ENCODE measurements around the gene SELENOT. TPM values are rescaled to one million over a fixed set of nuclear protein-coding genes. Genes with fewer than 3 reads are reported as not detected.

SELENOT gene
- total RNA-seq, 4 donors from 2014 or later = 49.2 to 97.2 (median 75.3) TPM

DNA sequence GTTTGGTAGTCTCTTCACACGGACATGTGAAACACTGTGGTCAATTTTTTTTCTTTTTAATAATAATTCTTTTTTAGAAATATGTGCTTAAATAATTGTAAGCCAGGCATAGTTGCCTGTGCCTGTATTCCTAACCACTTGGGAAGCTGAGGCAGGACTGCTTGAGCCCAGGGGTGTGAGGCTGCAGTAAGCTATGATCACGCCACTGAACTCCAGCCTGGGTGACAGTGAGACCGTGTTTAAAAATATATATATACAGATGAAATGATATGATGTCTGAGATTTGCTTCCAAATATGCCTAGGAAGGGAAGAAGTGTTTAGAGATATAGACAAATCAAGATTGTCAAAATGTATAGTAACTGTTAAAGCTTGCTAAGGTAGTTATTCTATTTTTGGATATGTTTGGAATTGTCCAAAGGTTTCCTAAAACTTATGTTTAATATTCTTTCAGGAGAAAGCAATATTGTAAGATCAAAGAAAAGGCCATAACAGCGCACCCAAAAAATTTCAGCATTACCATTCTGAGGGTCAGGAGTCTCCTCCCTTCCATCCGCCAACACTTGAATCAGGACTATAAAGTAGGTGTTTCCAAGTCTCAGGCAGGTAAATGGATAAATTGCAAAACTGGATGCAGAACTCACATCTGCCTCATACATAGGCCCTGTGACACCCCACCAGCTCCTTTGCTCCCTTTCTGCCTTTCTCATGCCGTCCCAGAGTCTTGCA, 532 bp upstream of the SELENOT start:
- Histone ChIP-seq H3K27ac (peak overlapping the region; percentile 95), H3K36me3 (no peaks in the 10 kb centered on the region), H3K9me3 (no peaks in the 10 kb centered on the region), H3K4me1 (peaks cover 33% of the 10 kb centered on the region), H3K27me3 (no peaks in the 10 kb centered on the region), H3K4me3 (peak overlapping the region; percentile 72)
- WGBS = 23% methylated on average over 6 of the region's 6 CpGs
- DNase-seq (ENCODE audit: low spot score in 2 of 2) = no peak
- TF ChIP-seq, protein P1, sequence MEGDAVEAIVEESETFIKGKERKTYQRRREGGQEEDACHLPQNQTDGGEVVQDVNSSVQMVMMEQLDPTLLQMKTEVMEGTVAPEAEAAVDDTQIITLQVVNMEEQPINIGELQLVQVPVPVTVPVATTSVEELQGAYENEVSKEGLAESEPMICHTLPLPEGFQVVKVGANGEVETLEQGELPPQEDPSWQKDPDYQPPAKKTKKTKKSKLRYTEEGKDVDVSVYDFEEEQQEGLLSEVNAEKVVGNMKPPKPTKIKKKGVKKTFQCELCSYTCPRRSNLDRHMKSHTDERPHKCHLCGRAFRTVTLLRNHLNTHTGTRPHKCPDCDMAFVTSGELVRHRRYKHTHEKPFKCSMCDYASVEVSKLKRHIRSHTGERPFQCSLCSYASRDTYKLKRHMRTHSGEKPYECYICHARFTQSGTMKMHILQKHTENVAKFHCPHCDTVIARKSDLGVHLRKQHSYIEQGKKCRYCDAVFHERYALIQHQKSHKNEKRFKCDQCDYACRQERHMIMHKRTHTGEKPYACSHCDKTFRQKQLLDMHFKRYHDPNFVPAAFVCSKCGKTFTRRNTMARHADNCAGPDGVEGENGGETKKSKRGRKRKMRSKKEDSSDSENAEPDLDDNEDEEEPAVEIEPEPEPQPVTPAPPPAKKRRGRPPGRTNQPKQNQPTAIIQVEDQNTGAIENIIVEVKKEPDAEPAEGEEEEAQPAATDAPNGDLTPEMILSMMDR (IDR thresholded peaks at IDR 0.05) = no peak

DNA sequence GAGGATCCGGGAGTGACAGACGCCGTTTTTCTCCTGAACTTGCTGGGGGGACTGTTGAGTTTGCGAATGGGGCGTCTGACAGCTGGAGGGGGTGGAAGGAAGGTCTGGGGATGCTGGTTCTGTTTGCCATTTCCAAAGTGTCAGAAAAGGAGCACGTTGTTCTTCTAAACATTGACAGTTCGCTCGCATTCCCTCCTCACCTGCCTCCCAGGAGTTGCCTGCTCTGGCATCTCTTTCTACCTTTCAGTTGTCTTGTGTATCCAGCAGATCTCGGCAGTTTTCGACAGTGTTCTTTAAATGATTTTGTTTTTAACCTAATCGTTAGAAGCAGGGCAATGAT, 829 bp downstream of the SELENOT start:
- WGBS = 0% methylated on average over 11 of the region's 11 CpGs
- DNase-seq (ENCODE audit: low spot score in 2 of 2) = no peak

DNA sequence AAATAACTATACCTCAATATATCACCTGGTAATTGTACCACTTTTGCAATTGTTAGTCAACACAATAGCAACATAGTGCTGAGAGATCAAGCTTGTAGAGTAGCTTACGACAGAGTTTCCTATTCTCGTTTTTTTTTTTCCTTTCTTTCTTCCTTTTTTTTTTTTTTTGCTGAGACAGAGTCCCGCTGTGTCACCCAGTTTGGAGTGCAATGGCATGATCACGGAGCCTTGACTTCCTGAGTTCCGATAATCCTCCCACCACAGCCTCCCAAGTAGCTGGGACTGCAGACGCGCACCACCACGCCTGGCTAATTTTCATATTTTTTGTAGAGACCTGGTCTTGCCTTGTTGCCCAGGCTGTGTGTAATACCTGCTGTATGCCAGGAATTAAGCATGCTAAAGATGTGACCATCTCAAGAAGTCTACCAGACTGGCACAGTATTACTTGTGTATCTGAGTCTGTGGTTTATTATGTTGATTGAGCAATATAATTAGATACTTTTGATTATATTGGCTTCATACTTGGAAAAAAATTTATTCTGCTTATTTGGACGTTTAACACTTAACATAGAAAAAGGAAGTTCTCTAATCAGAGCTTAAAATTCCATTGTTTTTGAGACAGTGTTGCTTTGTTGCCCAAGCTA, 3.0 kb downstream of the SELENOT start:
- whole genome bisulfite sequencing = 81% methylated on average over 9 of the region's 9 CpGs
- TF ChIP-seq POLR2AphosphoS5 (IDR thresholded peaks at IDR 0.05) (no peak), EP300 (IDR thresholded peaks at IDR 0.05) (no peak), POLR2A (IDR thresholded peaks at IDR 0.05) (no peak)
- TF ChIP-seq, protein P1 (IDR thresholded peaks at IDR 0.05) = no peak
- DNase-seq (ENCODE audit: low spot score in 2 of 2) = no peak
- peaks cover 34% of the 10 kb centered on the region for H3K4me1 ChIP-seq
- H3K27ac ChIP-seq = no peak overlapping the region
- no peaks in the 10 kb centered on the region for H3K36me3 ChIP-seq
- no peaks in the 10 kb centered on the region for H3K27me3 ChIP-seq
- H3K4me3 ChIP-seq = no peak overlapping the region
- no peaks in the 10 kb centered on the region for H3K9me3 ChIP-seq

More for the DNA sequence above, 829 bp downstream of the SELENOT start:
- Histone ChIP-seq H3K4me3 (peak overlapping the region; percentile 72), H3K27me3 (no peaks in the 10 kb centered on the region), H3K4me1 (peaks cover 37% of the 10 kb centered on the region), H3K36me3 (no peaks in the 10 kb centered on the region), H3K27ac (peak overlapping the region; percentile 95), H3K9me3 (no peaks in the 10 kb centered on the region)
- TF ChIP-seq POLR2AphosphoS5 (IDR thresholded peaks at IDR 0.05) = no peak
- TF ChIP-seq, protein P1 (IDR thresholded peaks at IDR 0.05) = no peak
- no peak for TF ChIP-seq EP300 (IDR thresholded peaks at IDR 0.05)
- TF ChIP-seq POLR2A (IDR thresholded peaks at IDR 0.05) = no peak

DNA sequence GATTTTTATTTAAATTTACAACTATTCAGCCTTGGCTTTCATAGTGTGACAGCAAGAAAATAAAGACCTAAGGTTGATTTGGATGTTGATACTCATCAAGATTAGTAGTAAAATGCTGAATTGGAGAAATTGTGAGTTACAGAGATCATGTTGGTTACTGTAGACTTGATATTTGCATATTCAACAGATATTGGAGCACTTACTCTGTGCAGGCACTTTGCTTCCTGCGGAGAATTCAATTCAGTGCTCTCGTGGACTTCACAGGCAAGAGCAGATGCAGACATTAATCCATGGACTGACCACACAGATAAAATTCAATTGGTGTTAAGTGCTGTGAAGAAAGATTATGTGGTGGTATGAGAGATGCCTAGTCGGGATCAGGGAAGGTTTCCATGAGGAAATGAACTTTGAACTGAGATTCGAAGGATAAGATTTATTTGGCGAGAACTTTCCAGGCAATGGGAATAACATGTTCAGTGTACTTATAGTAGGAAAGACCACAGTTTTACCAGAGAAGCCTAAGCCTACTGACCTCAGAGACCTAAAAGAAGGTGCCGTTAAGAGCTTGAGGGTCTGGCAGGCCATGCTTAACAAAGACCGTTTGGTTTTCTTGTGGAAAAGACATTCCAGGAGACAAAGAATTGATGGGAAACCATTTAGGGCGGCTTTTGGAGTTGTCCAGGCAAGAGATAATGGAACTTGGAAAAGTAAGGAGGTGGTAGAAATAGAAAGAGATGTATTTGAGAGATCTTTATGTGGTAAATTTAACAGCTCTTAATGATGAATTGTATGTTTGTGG, 4.3 kb downstream of the SELENOT start:
- Histone ChIP-seq H3K4me1 (peaks cover 29% of the 10 kb centered on the region), H3K27me3 (no peaks in the 10 kb centered on the region), H3K27ac (no peak overlapping the region), H3K4me3 (no peak overlapping the region), H3K9me3 (no peaks in the 10 kb centered on the region), H3K36me3 (peaks cover 10% of the 10 kb centered on the region)
- TF ChIP-seq POLR2AphosphoS5 (IDR thresholded peaks at IDR 0.05) (no peak), POLR2A (IDR thresholded peaks at IDR 0.05) (no peak), EP300 (IDR thresholded peaks at IDR 0.05) (no peak)
- TF ChIP-seq, protein P1 (IDR thresholded peaks at IDR 0.05) = no peak
- DNase-seq (ENCODE audit: low spot score in 2 of 2) = no peak
- WGBS = 82% methylated on average over 8 of the region's 8 CpGs

DNA sequence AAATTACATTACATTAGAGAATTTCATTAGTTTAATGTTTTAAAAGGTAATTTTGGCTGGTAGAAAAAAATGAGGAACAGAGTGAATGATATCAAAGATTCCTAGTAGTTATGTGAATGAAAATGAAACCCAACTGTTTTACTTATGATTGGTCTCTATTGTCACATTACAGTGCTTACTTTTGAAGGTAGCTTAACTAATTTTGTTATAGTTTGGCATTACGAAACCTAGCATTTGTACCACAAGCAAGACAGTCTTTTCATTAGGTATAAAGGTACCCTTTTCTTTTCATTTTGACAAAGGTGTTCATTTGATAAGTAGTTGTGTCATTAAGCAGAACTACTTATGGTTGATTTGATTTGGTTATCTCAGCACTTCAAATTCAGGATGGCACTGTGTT, 6.9 kb downstream of the SELENOT start:
- WGBS = 0% methylated on average over 1 of the region's 1 CpG

More for the DNA sequence above, 6.9 kb downstream of the SELENOT start:
- H3K27ac ChIP-seq = no peak overlapping the region
- no peaks in the 10 kb centered on the region for H3K27me3 ChIP-seq
- H3K9me3 ChIP-seq = no peaks in the 10 kb centered on the region
- H3K36me3 ChIP-seq = peaks cover 15% of the 10 kb centered on the region
- no peak for TF ChIP-seq POLR2A (IDR thresholded peaks at IDR 0.05)
- no peak for DNase-seq (ENCODE audit: low spot score in 2 of 2)
- peaks cover 15% of the 10 kb centered on the region for H3K4me1 ChIP-seq
- no peak overlapping the region for H3K4me3 ChIP-seq

Measured in suprapubic skin (tissue), 4 donors.